Adrenal gland (tissue), 12 donors: ENCODE data around the gene INPP4A. TPM values are rescaled to one million over a fixed set of nuclear protein-coding genes. Genes with fewer than 3 reads are reported as not detected.

Source experiments
- DNase-seq, 7 donors: peaks; one replicate each; pipeline ENCODE4 v3.0.0-alpha.2; 2019 to 2020
- H3K27ac ChIP-seq, 5 donors: fragments of 200-600 bp; sonication (generic) in 4 of 5; 1 replicate in 3 of 5; 2 replicates in 2 of 5; pipeline versions ENCODE4 v1.5.1 to v1.8.0; 2016 to 2020; ENCODE audit warnings: mild to moderate bottlenecking in 1 of 5
- H3K27me3 ChIP-seq: fragments of 200-600 bp; 2 replicates; pipeline ENCODE4 v1.8.0; 2021
- H3K36me3 ChIP-seq, 2 donors: fragments of 200-600 bp; replicated peaks in 1 of 2; 1 replicate in 1 of 2; 2 replicates in 1 of 2; pipeline versions ENCODE4 v1.5.1 to v1.8.0; 2018 to 2022
- H3K4me1 ChIP-seq, 2 donors: fragments of 200-600 bp; replicated peaks in 1 of 2; 1 replicate in 1 of 2; 2 replicates in 1 of 2; pipeline versions ENCODE4 v1.5.1 to v1.8.0; 2018 to 2021
- H3K4me3 ChIP-seq, 4 donors: fragments of 200-600 bp; sonication (generic) in 3 of 4; one replicate each; pipeline ENCODE4 v1.5.1; 2016 to 2018
- H3K9me3 ChIP-seq, 3 donors: fragments of 200-600 bp; sonication (generic) in 1 of 3; replicated peaks in 1 of 3; 1 replicate in 2 of 3; 2 replicates in 1 of 3; pipeline versions ENCODE4 v1.5.1 to v1.8.0; 2016 to 2021
- POLR2A ChIP-seq, 2 donors: fragments of 450-650 bp; IDR thresholded peaks; one replicate each; pipeline ENCODE4 v1.6.1; 2017; ENCODE audit warnings: antibody characterized with exemption in 2 of 2, mild to moderate bottlenecking in 2 of 2, moderate library complexity in 1 of 2
- WGBS, 4 donors: extraction: QIAGEN DNeasy Blood & Tissue Kit in 2 of 4; methylation state at CpG; one replicate each; pipeline versions ENCODE4 v1.1.5 to v1.1.7; 2013 to 2017; 5-methylcytosine and 5-hydroxymethylcytosine counted together
- intact Hi-C, 2 donors: fragments of 100-400 bp; cut with DNase I; formaldehyde crosslinking; loops; one replicate each; pipeline versions ENCODE4 v1.14.1 to v1.15.0; 2022 to 2023
- polyA plus RNA-seq, 3 donors: library from polyadenylated mRNA; stranded (reverse); fragments of 200-250 nt in 2 of 3; fragments of 350-450 nt in 1 of 3; fragmentation: Illumina TruSeq in 1 of 3; extraction: RNeasy Lipid Tissue Mini Kit (QIAGEN cat#74804) in 1 of 3; gene quantifications; one replicate each; pipeline ENCODE4 v1.2.3, GENCODE V29; 2013 to 2014
- total RNA-seq, 9 donors: library from RNA; depleted of rRNA in 4 of 9; stranded (reverse); fragments of >200 nt in 4 of 9; fragments of 120-200 nt in 1 of 9; fragmentation: NEBNext Ultra II Directional in 1 of 9; extraction: Animal tissue kit (Norgen Biotek cat#: 25700) in 1 of 9; gene quantifications; one replicate each; pipeline versions ENCODE4 v1.1.0 to v1.2.4, GENCODE V29; 2013 to 2023
- TF ChIP-seq, protein P1 (sequence below), 6 experiments: fragments of 450-650 bp in 4 of 6; fragments of 200-600 bp in 2 of 6; sonication (generic) in 1 of 6; IDR thresholded peaks; 1 replicate in 5 of 6; 2 replicates in 1 of 6; pipeline versions ENCODE4 v1.5.1 to v1.8.0; 2016 to 2021; ENCODE audit warnings: antibody characterized with exemption in 6 of 6, mild to moderate bottlenecking in 2 of 6, moderate library complexity in 1 of 6
- donor health status: healthy with polysubstance abuse.
- donor health status: Bipolar disorder and iron deficiency.
- donor health status: DM: yes; HTN: yes; CAD: no.
- donor health status: DM: no; HTN: no; CAD: no.
- donor health status: DM: no; HTN: no; CAD: no.
- donor health status: DM: yes; HTN: yes; CAD: no.

The INPP4A gene
- total and polyA plus RNA-seq, 12 donors: 8.8 to 40.5 (median 27.3) TPM

DNA sequence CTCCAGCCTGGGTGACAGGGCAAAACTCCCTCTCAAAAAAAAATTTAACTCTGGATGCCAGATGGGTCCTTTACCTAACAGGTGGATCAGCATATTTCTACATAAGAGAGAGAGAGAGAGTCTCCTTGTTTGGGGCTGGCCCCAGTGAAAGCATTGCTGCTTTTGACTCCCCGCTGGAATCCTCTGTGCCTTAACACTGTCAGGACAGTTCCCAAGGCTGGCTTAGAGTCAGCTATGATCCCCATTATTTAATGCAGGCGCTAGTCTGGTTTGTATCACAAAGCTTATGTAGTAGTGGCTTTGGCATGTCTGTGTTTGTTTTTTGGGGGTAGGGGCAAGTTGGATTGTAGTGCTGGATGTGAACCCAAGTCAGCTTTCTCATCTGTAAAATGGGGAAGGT is 9.4 kb downstream of the INPP4A start:
- Histone ChIP-seq H3K27me3 (no peaks in the 10 kb centered on the region), H3K27ac (peak overlapping the region in 1 of 5 donors; percentile 87), H3K36me3 (no peaks in the 10 kb centered on the region), H3K4me3 (no peak overlapping the region), H3K4me1 (peaks cover 10 to 47% of the 10 kb centered on the region in 2 donors), H3K9me3 (no peaks in the 10 kb centered on the region)
- DNase-seq: peak in 1 of 7 donors; percentile 42
- intact Hi-C loops: no loop called here
- no peak for TF ChIP-seq POLR2A (IDR thresholded peaks at IDR 0.05)
- TF ChIP-seq, protein P1, sequence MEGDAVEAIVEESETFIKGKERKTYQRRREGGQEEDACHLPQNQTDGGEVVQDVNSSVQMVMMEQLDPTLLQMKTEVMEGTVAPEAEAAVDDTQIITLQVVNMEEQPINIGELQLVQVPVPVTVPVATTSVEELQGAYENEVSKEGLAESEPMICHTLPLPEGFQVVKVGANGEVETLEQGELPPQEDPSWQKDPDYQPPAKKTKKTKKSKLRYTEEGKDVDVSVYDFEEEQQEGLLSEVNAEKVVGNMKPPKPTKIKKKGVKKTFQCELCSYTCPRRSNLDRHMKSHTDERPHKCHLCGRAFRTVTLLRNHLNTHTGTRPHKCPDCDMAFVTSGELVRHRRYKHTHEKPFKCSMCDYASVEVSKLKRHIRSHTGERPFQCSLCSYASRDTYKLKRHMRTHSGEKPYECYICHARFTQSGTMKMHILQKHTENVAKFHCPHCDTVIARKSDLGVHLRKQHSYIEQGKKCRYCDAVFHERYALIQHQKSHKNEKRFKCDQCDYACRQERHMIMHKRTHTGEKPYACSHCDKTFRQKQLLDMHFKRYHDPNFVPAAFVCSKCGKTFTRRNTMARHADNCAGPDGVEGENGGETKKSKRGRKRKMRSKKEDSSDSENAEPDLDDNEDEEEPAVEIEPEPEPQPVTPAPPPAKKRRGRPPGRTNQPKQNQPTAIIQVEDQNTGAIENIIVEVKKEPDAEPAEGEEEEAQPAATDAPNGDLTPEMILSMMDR (IDR thresholded peaks at IDR 0.05): no peak
- 90 to 96% (median 92%) methylated on average over 2 of the region's 2 CpGs for WGBS, 4 donors

DNA sequence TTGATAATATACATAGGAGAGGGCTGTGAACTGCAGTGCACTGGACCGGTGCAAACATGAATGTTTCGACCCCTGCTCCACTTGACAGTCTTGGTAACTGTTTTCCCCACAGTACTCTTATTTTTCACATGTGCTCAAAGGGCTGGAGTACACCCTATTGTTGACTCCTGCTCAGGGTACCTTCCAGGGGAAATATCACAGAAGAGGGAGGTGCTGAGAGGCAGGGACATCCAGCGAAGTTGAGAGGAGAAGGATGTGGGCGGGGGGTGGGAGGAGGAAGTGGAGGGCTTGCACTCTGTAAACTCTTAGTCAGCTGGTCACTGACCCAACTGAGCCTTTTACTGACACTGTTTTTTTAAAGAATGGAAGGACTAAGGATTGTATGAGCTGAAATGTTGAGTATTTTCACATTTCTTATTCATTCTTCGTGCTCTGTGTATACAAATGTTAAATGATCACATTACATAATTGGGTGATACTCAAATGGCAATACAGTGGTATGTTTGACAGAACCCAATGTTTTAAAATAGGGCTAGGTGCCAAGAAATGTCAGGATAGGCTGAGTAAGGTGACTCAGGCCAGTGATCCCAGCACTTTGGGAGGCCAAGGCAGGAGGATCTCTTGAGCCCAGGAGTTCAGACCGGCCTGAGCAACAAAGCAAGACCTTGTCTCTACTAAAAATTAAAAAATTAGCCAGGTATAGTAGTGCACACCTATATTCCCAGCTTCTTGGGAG is 10.0 kb downstream of the INPP4A start:
- no peak overlapping the region for H3K4me3 ChIP-seq
- H3K36me3 ChIP-seq: no peaks in the 10 kb centered on the region
- H3K27ac ChIP-seq: peak overlapping the region; percentile 42 to 87 (median 55)
- intact Hi-C loops: no loop called here
- WGBS, 4 donors: 66 to 75% (median 70%) methylated on average over 6 of the region's 6 CpGs
- H3K27me3 ChIP-seq: no peaks in the 10 kb centered on the region
- no peaks in the 10 kb centered on the region for H3K9me3 ChIP-seq
- no peak for DNase-seq
- H3K4me1 ChIP-seq: peaks cover 10 to 47% of the 10 kb centered on the region in 2 donors
- TF ChIP-seq POLR2A (IDR thresholded peaks at IDR 0.05): no peak
- TF ChIP-seq, protein P1 (IDR thresholded peaks at IDR 0.05): no peak

DNA sequence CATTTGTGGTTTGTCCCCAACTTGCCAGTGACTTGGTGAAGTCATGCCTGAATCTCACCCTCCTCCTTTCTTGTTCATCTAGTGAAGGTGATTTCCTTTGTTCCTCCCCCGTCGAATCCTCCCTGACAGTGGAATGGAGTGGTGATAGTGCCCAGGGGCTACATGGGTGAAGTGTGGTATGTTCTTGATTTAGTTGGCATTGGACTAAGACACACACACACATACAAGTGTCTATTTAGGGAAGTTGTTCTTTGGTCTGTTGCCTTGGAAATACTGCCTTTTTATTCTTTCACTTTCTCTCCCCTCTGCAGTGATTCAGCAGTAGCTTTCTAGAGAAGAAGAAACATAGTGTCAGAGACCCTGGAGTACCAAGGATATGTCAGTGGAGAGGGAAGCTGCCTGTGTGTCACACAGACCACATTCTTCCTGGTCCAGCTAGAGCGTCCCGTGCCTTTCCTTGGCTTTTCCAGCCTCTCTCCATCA is 10.9 kb downstream of the INPP4A start:
- H3K27ac ChIP-seq: peak overlapping the region in 4 of 5 donors; percentile 53 to 87 (median 62)
- H3K27me3 ChIP-seq: no peaks in the 10 kb centered on the region
- H3K9me3 ChIP-seq: no peaks in the 10 kb centered on the region
- H3K36me3 ChIP-seq: no peaks in the 10 kb centered on the region
- peak overlapping the region in 1 of 4 donors; percentile 0 for H3K4me3 ChIP-seq
- DNase-seq: peak in 1 of 7 donors; percentile 39
- TF ChIP-seq POLR2A (IDR thresholded peaks at IDR 0.05): peak in 1 of 2 donors; percentile 33
- TF ChIP-seq, protein P1 (IDR thresholded peaks at IDR 0.05): no peak
- H3K4me1 ChIP-seq: peaks cover 10 to 56% of the 10 kb centered on the region in 2 donors
- 42 to 54% (median 49%) methylated on average over 4 of the region's 4 CpGs for WGBS, 4 donors
- intact Hi-C loops: no loop called here

DNA sequence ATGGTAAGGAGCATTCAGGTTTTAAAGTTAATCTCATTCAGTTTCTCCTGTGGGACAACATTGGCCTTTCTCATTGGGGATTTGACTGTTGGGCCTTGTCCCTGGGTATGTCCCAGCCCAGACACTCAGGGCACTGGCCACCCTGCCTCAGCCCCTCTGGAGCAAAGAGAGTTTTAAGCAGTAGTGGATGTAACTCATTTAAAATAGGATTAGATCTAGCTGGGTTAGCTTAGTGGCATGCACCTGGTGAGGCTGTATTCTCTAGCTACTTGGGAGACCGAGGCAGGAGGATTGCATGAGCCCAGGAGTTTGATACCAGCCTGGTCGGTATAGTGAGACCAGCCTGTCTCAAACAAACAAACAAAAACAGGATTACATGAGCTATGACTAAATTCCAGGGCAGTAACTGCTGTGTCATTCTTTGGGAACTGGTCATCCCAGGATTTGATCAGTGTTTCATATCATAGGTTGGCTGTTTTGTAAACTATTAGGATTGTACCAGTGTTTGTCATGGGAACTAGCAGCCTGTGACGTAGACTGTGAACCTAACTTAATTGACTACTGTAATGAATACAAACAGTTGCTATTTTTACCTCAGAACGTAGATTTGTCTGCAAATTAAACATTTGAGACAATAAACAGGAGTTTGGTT is 12.5 kb downstream of the INPP4A start:
- TF ChIP-seq POLR2A (IDR thresholded peaks at IDR 0.05): no peak
- TF ChIP-seq, protein P1 (IDR thresholded peaks at IDR 0.05): no peak
- WGBS, 4 donors: 66 to 77% (median 72%) methylated on average over 4 of the region's 4 CpGs
- Histone ChIP-seq H3K4me1 (peaks cover 10 to 64% of the 10 kb centered on the region in 2 donors), H3K4me3 (no peak overlapping the region), H3K27ac (peak overlapping the region in 2 of 5 donors; percentile 29 to 77), H3K27me3 (no peaks in the 10 kb centered on the region), H3K9me3 (no peaks in the 10 kb centered on the region), H3K36me3 (no peaks in the 10 kb centered on the region)
- peak in 1 of 7 donors; percentile 11 for DNase-seq
- intact Hi-C loops: no loop called here
